Endodermal cell (in vitro differentiated cells): Measurements from ENCODE around the gene OR2T11. TPM values are rescaled to one million over a fixed set of nuclear protein-coding genes. Genes with fewer than 3 reads are reported as not detected.
"Not testable (repeated sequence)": the region's sequence is repeated elsewhere in the genome, so short reads cannot be mapped to it uniquely, and the experiment has no call there.

ENCODE experiments used
- DNase-seq: peaks from one replicate; pipeline ENCODE4 v3.0.0-alpha.2; 2017
- H3K27ac ChIP-seq: 2 replicates; pipeline ENCODE4 v1.5.1; 2013; ENCODE audit warnings: mild to moderate bottlenecking, low read depth, low read length, moderate library complexity
- H3K27me3 ChIP-seq: 2 replicates; pipeline ENCODE4 v1.6.1; 2013; ENCODE audit warnings: mild to moderate bottlenecking, low read length, moderate library complexity; ENCODE audit not compliant: insufficient read depth, control insufficient read depth, poor library complexity, severe bottlenecking
- H3K36me3 ChIP-seq: 2 replicates; pipeline ENCODE4 v1.7.0; 2013; ENCODE audit warnings: mild to moderate bottlenecking, low read length, moderate library complexity; ENCODE audit not compliant: control insufficient read depth, insufficient read depth
- H3K4me1 ChIP-seq: one replicate; pipeline ENCODE4 v1.7.0; 2013; ENCODE audit warnings: low read length; ENCODE audit not compliant: control insufficient read depth, insufficient read depth
- H3K4me3 ChIP-seq: 2 replicates; pipeline ENCODE4 v1.5.1; 2013; ENCODE audit warnings: mild to moderate bottlenecking, low read length, moderate library complexity
- H3K9ac ChIP-seq: 2 replicates; pipeline ENCODE4 v1.6.1; 2013; ENCODE audit warnings: mild to moderate bottlenecking, low read length, moderate library complexity; ENCODE audit not compliant: poor library complexity, severe bottlenecking; ENCODE audit errors: extremely low read depth
- H3K9me3 ChIP-seq: 2 replicates; pipeline ENCODE4 v1.6.1; 2013; ENCODE audit warnings: mild to moderate bottlenecking, low read length, moderate library complexity; ENCODE audit not compliant: control insufficient read depth
- H3K27ac Mint-ChIP-seq: 2 replicates; pipeline ENCODE4 v1.8.0; 2020; ENCODE audit warnings: mixed read lengths
- H3K27me3 Mint-ChIP-seq: 2 replicates; pipeline ENCODE4 v1.8.0; 2021; ENCODE audit warnings: mild to moderate bottlenecking, mixed read lengths; ENCODE audit not compliant: insufficient read depth
- H3K36me3 Mint-ChIP-seq: 2 replicates; pipeline ENCODE4 v1.8.0; 2020; ENCODE audit warnings: low read depth, mixed read lengths
- H3K4me1 Mint-ChIP-seq: 2 replicates; pipeline ENCODE4 v1.8.0; 2020; ENCODE audit warnings: mixed read lengths
- H3K4me3 Mint-ChIP-seq: 2 replicates; pipeline ENCODE4 v1.8.0; 2020; ENCODE audit warnings: mild to moderate bottlenecking, moderate library complexity, mixed read lengths
- H3K9me3 Mint-ChIP-seq: 2 replicates; pipeline ENCODE4 v1.8.0; 2020; ENCODE audit warnings: mild to moderate bottlenecking, mixed read lengths
- CTCF ChIP-seq: fragments of 200-600 bp; sonication (generic); conservative IDR thresholded peaks from 2 replicates; pipeline ENCODE4 v1.5.0; 2021; ENCODE audit warnings: antibody characterized with exemption, mild to moderate bottlenecking
- WGBS, 2 experiments: methylation state at CpG; one replicate each; pipeline versions ENCODE4 v1.1.5 to v1.1.7; 2013; ENCODE audit warnings: missing lambda C conversion rate in 2 of 2, mixed read lengths in 1 of 2; ENCODE audit not compliant: insufficient coverage in 1 of 2, insufficient read length in 1 of 2; 5-methylcytosine and 5-hydroxymethylcytosine counted together
- total RNA-seq, 2 donors: library from RNA; stranded (reverse); fragmentation: NEBNext Ultra II Directional in 1 of 2; extraction: Animal tissue kit (Norgen Biotek cat#: 25700) in 1 of 2; gene quantifications; 2 replicates in 1 of 2; 3 replicates in 1 of 2; pipeline ENCODE4 v1.2.1, GENCODE V29; 2021

The OR2T11 gene
- total RNA-seq, 2 donors from 2014 or later = not detected

GRCh38 chr1:248576260-248576980 is 58.5 kb downstream of the OR2T11 start:
- H3K4me1 ChIP-seq = no peaks in the 10 kb centered on the region
- H3K27me3 ChIP-seq = no peaks in the 10 kb centered on the region
- peaks cover 27% of the 10 kb centered on the region for H3K9me3 ChIP-seq
- 71 to 72% methylated on average over 6 to 9 of the region's 9 CpGs for WGBS, 2 experiments
- H3K27ac Mint-ChIP-seq = no peak overlapping the region
- peaks cover 63% of the 10 kb centered on the region for H3K9me3 Mint-ChIP-seq
- no peaks in the 10 kb centered on the region for H3K27me3 Mint-ChIP-seq
- no peak overlapping the region for H3K4me3 ChIP-seq
- H3K4me3 Mint-ChIP-seq = no peak overlapping the region
- no peaks in the 10 kb centered on the region for H3K36me3 Mint-ChIP-seq
- H3K4me1 Mint-ChIP-seq = no peaks in the 10 kb centered on the region
- TF ChIP-seq CTCF = no peak
- no peaks in the 10 kb centered on the region for H3K36me3 ChIP-seq
- no peak overlapping the region for H3K27ac ChIP-seq
- no peak overlapping the region for H3K9ac ChIP-seq
- DNase-seq = no peak

GRCh38 chr1:248574657-248575056 is 60.2 kb downstream of the OR2T11 start, which contains the start of gene OR2T34:
OR2T34 (minus strand) TSS chr1:248574757; CDS start chr1:248574757, 0 bp downstream.
- not testable (repeated sequence) for H3K9ac ChIP-seq, H3K27ac ChIP-seq, H3K4me1 Mint-ChIP-seq, H3K27me3 ChIP-seq, DNase-seq, H3K36me3 ChIP-seq, H3K4me3 ChIP-seq, H3K27me3 Mint-ChIP-seq, H3K27ac Mint-ChIP-seq, H3K4me1 ChIP-seq, H3K4me3 Mint-ChIP-seq, H3K36me3 Mint-ChIP-seq
- H3K9me3 ChIP-seq = peaks cover 23% of the 10 kb centered on the region
- 67% methylated on average over 3 of the region's 3 CpGs; no CpG with 5 or more reads in 1 of the 2 experiments for WGBS, 2 experiments
- peaks cover 59% of the 10 kb centered on the region for H3K9me3 Mint-ChIP-seq

- H3K4me1 ChIP-seq, H3K27me3 ChIP-seq, H3K36me3 ChIP-seq, H3K4me3 ChIP-seq, DNase-seq, H3K4me3 Mint-ChIP-seq, H3K9ac ChIP-seq, H3K27ac ChIP-seq, H3K27me3 Mint-ChIP-seq, H3K27ac Mint-ChIP-seq, H3K4me1 Mint-ChIP-seq, H3K36me3 Mint-ChIP-seq: not testable (repeated sequence)
- H3K9me3 Mint-ChIP-seq = peaks cover 55% of the 10 kb centered on the region
- peaks cover 17% of the 10 kb centered on the region for H3K9me3 ChIP-seq
- 70% methylated on average over 3 of the region's 8 CpGs; no CpG with 5 or more reads in 1 of the 2 experiments for WGBS, 2 experiments
Measured at GRCh38 chr1:248573856-248574255, 61.0 kb downstream of the OR2T11 start.

Other genes starting within 250 kb of the OR2T11 start
- not detected for gene OR2T1, start 232.0 kb downstream of the OR2T11 start, total RNA-seq
- not detected for gene OR2T2, start 189.5 kb downstream of the OR2T11 start, total RNA-seq
- not detected for gene OR2T3, start 161.7 kb downstream of the OR2T11 start, total RNA-seq
- not detected for gene OR2T5, start 146.5 kb downstream of the OR2T11 start, total RNA-seq
- not detected for gene OR2G6, start 127.0 kb downstream of the OR2T11 start, total RNA-seq
- not detected for gene OR2T29, start 72.3 kb downstream of the OR2T11 start, total RNA-seq
- gene OR2T34, start 60.3 kb downstream of the OR2T11 start, total RNA-seq = not detected
- not detected for gene OR2T10, start 37.4 kb downstream of the OR2T11 start, total RNA-seq
- not detected for gene OR2T35, start 10.2 kb upstream of the OR2T11 start, total RNA-seq
- not detected for gene OR2T27, start 20.4 kb upstream of the OR2T11 start, total RNA-seq
- gene OR14I1, start 67.7 kb upstream of the OR2T11 start, total RNA-seq = not detected
- gene LYPD8, start 120.7 kb upstream of the OR2T11 start, total RNA-seq = not detected
- 10 to 100 TPM; 27.2 to 30.2 TPM for gene SH3BP5L, start 190.8 kb upstream of the OR2T11 start, total RNA-seq
- 10 to 100 TPM; 33.6 to 40.5 TPM for gene ZNF672, start 203.1 kb upstream of the OR2T11 start, total RNA-seq
- gene ZNF692, start 224.0 kb upstream of the OR2T11 start, total RNA-seq = 10 to 100 TPM; 47.6 to 50.3 TPM